Caco-2 (cell line): Measurements from ENCODE around the gene LRMDA. TPM values are rescaled to one million over a fixed set of nuclear protein-coding genes. Genes with fewer than 3 reads are reported as not detected.

Source experiments
- BruUV-seq: library from RNA; stranded (reverse); fragments of 400-500 nt; replicated peaks from 2 replicates; lab custom pipeline; 2021; lab: Mats Ljungman, UMichigan
- CTCF ChIA-PET: fragments of 300-600 bp; sonication (Branson Sonifier 250); formaldehyde crosslinking; loops from one replicate; lab custom pipeline; 2022; ENCODE audit warnings: antibody characterized with exemption; lab: Charles Lee
- POLR2A ChIA-PET: fragments of 300-600 bp; sonication (Branson Sonifier 250); formaldehyde crosslinking; loops from one replicate; lab custom pipeline; 2022; ENCODE audit warnings: antibody characterized with exemption; lab: Charles Lee
- DNase-seq, 2 experiments: peaks; one replicate each; pipeline versions ENCODE4 v3.0.0 to v3.0.0-alpha.2; 2020 to 2022
- H3K27me3 ChIP-seq: replicated peaks from 2 replicates; pipeline ENCODE4 v1.6.0; 2011; ENCODE audit warnings: low read length; ENCODE audit not compliant: control insufficient read depth, insufficient read depth
- H3K36me3 ChIP-seq: 2 replicates; pipeline ENCODE4 v1.5.1; 2011; ENCODE audit warnings: low read length; ENCODE audit not compliant: control insufficient read depth, insufficient read depth
- H3K4me1 ChIP-seq: fragments of 250-450 bp; sonication (Bioruptor Pico); 2 replicates; pipeline ENCODE4 v1.5.1; 2020; ENCODE audit warnings: mild to moderate bottlenecking
- H3K4me3 ChIP-seq: 2 replicates; pipeline ENCODE4 v1.5.1; 2011; ENCODE audit warnings: low read depth, mild to moderate bottlenecking, control low read depth, low read length
- H3K9me3 ChIP-seq: fragments of 250-450 bp; sonication (Bioruptor Pico); 2 replicates; pipeline ENCODE4 v1.5.1; 2020; ENCODE audit warnings: mild to moderate bottlenecking, moderate library complexity
- H3K27ac Mint-ChIP-seq: one replicate; pipeline ENCODE4 v1.8.0; 2022; ENCODE audit warnings: mixed read lengths; ENCODE audit not compliant: unreplicated experiment
- H3K27me3 Mint-ChIP-seq: one replicate; pipeline ENCODE4 v1.8.0; 2022; ENCODE audit warnings: mixed read lengths; ENCODE audit not compliant: insufficient read depth, unreplicated experiment
- H3K36me3 Mint-ChIP-seq: one replicate; pipeline ENCODE4 v1.8.0; 2022; ENCODE audit warnings: mild to moderate bottlenecking, mixed read lengths; ENCODE audit not compliant: insufficient read depth, unreplicated experiment
- H3K4me1 Mint-ChIP-seq: one replicate; pipeline ENCODE4 v1.8.0; 2022; ENCODE audit warnings: low read depth, mixed read lengths; ENCODE audit not compliant: unreplicated experiment
- H3K4me3 Mint-ChIP-seq: one replicate; pipeline ENCODE4 v1.8.0; 2022; ENCODE audit warnings: mild to moderate bottlenecking, moderate library complexity, mixed read lengths; ENCODE audit not compliant: unreplicated experiment
- H3K9me3 Mint-ChIP-seq: one replicate; pipeline ENCODE4 v1.8.0; 2022; ENCODE audit warnings: mixed read lengths; ENCODE audit not compliant: unreplicated experiment
- CTCF ChIP-seq, 2 experiments: fragments of 200-600 bp in 1 of 2; IDR thresholded peaks; 1 replicate in 1 of 2; 2 replicates in 1 of 2; pipeline versions ENCODE4 v1.5.1 to v1.8.0; 2011 to 2022; ENCODE audit warnings: antibody characterized with exemption in 1 of 2, control low read depth in 1 of 2, inconsistent platforms in 1 of 2, low read depth in 1 of 2, low read length in 1 of 2, mild to moderate bottlenecking in 1 of 2, moderate library complexity in 1 of 2; ENCODE audit not compliant: insufficient read depth in 1 of 2, severe bottlenecking in 1 of 2, unreplicated experiment in 1 of 2
- intact Hi-C: fragments of 100-400 bp; cut with micrococcal nuclease; formaldehyde crosslinking; loops from one replicate; pipeline ENCODE4 v1.10.0; 2022; ENCODE audit not compliant: unreplicated experiment
- total RNA-seq: library from RNA; stranded (reverse); gene quantifications from 2 replicates; pipeline ENCODE4 v1.2.3, GENCODE V29; 2022

The LRMDA gene
- total RNA-seq, 1 experiment from 2014 or later: 18.5 TPM

- no peaks in the 10 kb centered on the region for H3K27me3 ChIP-seq
- Mint-ChIP-seq H3K36me3 (no peaks in the 10 kb centered on the region), H3K4me1 (no peaks in the 10 kb centered on the region), H3K4me3 (no peak overlapping the region), H3K27me3 (no peaks in the 10 kb centered on the region), H3K9me3 (no peaks in the 10 kb centered on the region), H3K27ac (no peak overlapping the region)
- H3K4me3 ChIP-seq: no peak overlapping the region
- CTCF ChIA-PET: interaction anchor here (0.6 to 1.3 kb wide), 2 partner anchors 26 to 701 kb away, joined by 3 to 9 read pairs; no protein-coding TSS in a partner anchor
- no peak for DNase-seq
- H3K4me1 ChIP-seq: no peaks in the 10 kb centered on the region
- H3K9me3 ChIP-seq: no peaks in the 10 kb centered on the region
- intact Hi-C loops: no loop called here
- TF ChIP-seq CTCF (IDR thresholded peaks at IDR 0.05; ENCODE audit: insufficient read depth in 1 of 2, low read depth in 1 of 2, low read length in 1 of 2, severe bottlenecking in 1 of 2, unreplicated experiment in 1 of 2): no peak
- POLR2A ChIA-PET: no interaction called here
- H3K36me3 ChIP-seq: no peaks in the 10 kb centered on the region
- BruUV-seq: no TSS peak
These were observed 593.2 kb downstream of the LRMDA start for GRCh38 chr10:76024460-76025123.

- intact Hi-C loops: no loop called here
- POLR2A ChIA-PET: interaction anchor here (0.6 kb wide), 2 partner anchors 12 to 239 kb away, joined by 6 to 10 read pairs; no protein-coding TSS in a partner anchor
- H3K36me3 ChIP-seq: no peaks in the 10 kb centered on the region
- Mint-ChIP-seq H3K4me3 (no peak overlapping the region), H3K9me3 (no peaks in the 10 kb centered on the region), H3K27me3 (no peaks in the 10 kb centered on the region), H3K27ac (no peak overlapping the region), H3K4me1 (no peaks in the 10 kb centered on the region), H3K36me3 (no peaks in the 10 kb centered on the region)
- TF ChIP-seq CTCF (IDR thresholded peaks at IDR 0.05; ENCODE audit: insufficient read depth in 1 of 2, low read depth in 1 of 2, low read length in 1 of 2, severe bottlenecking in 1 of 2, unreplicated experiment in 1 of 2): no peak
- no peak overlapping the region for H3K4me3 ChIP-seq
- H3K9me3 ChIP-seq: no peaks in the 10 kb centered on the region
- no TSS peak for BruUV-seq
- no peaks in the 10 kb centered on the region for H3K4me1 ChIP-seq
- H3K27me3 ChIP-seq: no peaks in the 10 kb centered on the region
- CTCF ChIA-PET: no interaction called here
- no peak for DNase-seq
These were observed 593.7 kb downstream of the LRMDA start for GRCh38 chr10:76025124-76025477.

GRCh38 chr10:76026176-76026771, 594.9 kb downstream of the LRMDA start:
- intact Hi-C loops: no loop called here
- H3K4me1 ChIP-seq: no peaks in the 10 kb centered on the region
- H3K4me1 Mint-ChIP-seq: no peaks in the 10 kb centered on the region
- no peak overlapping the region for H3K4me3 Mint-ChIP-seq
- ChIA-PET POLR2A (no interaction called here), CTCF (interaction anchor here (0.8 to 1.7 kb wide), 2 partner anchors 150 to 277 kb away, joined by 3 read pairs; no protein-coding TSS in a partner anchor)
- H3K27me3 Mint-ChIP-seq: no peaks in the 10 kb centered on the region
- H3K36me3 ChIP-seq: no peaks in the 10 kb centered on the region
- DNase-seq: no peak
- no peak overlapping the region for H3K27ac Mint-ChIP-seq
- no peak overlapping the region for H3K4me3 ChIP-seq
- H3K9me3 ChIP-seq: no peaks in the 10 kb centered on the region
- H3K27me3 ChIP-seq: no peaks in the 10 kb centered on the region
- H3K9me3 Mint-ChIP-seq: no peaks in the 10 kb centered on the region
- no TSS peak for BruUV-seq
- no peak for TF ChIP-seq CTCF (IDR thresholded peaks at IDR 0.05; ENCODE audit: insufficient read depth in 1 of 2, low read depth in 1 of 2, low read length in 1 of 2, severe bottlenecking in 1 of 2, unreplicated experiment in 1 of 2)
- no peaks in the 10 kb centered on the region for H3K36me3 Mint-ChIP-seq
